ENCODE results near the gene RHNO1.

- no peak for TF ChIP-seq ZNF616 (CRISPR knock-in tag; IDR thresholded peaks at IDR 0.05; ENCODE audit: low read depth)
- TF ChIP-seq CTCF (CRISPR knock-in tag; IDR thresholded peaks at IDR 0.05): no peak
- TF ChIP-seq HNF4A (CRISPR knock-in tag; IDR thresholded peaks at IDR 0.05): no peak
- TF ChIP-seq ZNF296 (CRISPR knock-in tag; conservative IDR thresholded peaks at IDR 0.05): no peak
- no peak for TF ChIP-seq ZNF564 (CRISPR knock-in tag; IDR thresholded peaks at IDR 0.05)
- no peak for TF ChIP-seq CHCHD3 (CRISPR knock-in tag; IDR thresholded peaks at IDR 0.05)
- TF ChIP-seq SNRNP70 (IDR thresholded peaks at IDR 0.05; ENCODE audit: low read depth, low read length): no peak
- no peak for TF ChIP-seq AFF4 (CRISPR knock-in tag; IDR thresholded peaks at IDR 0.05)
- no peak for TF ChIP-seq EZH2 (conservative IDR thresholded peaks at IDR 0.05; ENCODE audit: low read depth, low read length)
- no peak for TF ChIP-seq SRSF1 (optimal IDR thresholded peaks at IDR 0.05; ENCODE audit: low read depth, low read length)
- no peak for TF ChIP-seq FOXJ3 (CRISPR knock-in tag; IDR thresholded peaks at IDR 0.05; ENCODE audit: borderline replicate concordance)
- TF ChIP-seq GABPB1 (CRISPR knock-in tag; IDR thresholded peaks at IDR 0.05): no peak
Measured at GRCh38 chr12:2919249-2919648, 42.2 kb downstream of the RHNO1 start.
